Body of pancreas (tissue), 4 donors: ENCODE measurements around the gene TNFRSF9.

Source experiments
- POLR2A ChIP-seq, 3 donors: fragments of 450-650 bp; IDR thresholded peaks; one replicate each; pipeline ENCODE4 v1.6.1; 2016; ENCODE audit warnings: antibody characterized with exemption in 3 of 3, mild to moderate bottlenecking in 2 of 3
- TF ChIP-seq, protein P1 (sequence below), 7 experiments: fragments of 450-650 bp in 4 of 7; fragments of 200-600 bp in 3 of 7; sonication (generic) in 3 of 7; IDR thresholded peaks; one replicate each; pipeline ENCODE4 v1.5.1; 2016 to 2019; ENCODE audit warnings: antibody characterized with exemption in 7 of 7

DNA sequence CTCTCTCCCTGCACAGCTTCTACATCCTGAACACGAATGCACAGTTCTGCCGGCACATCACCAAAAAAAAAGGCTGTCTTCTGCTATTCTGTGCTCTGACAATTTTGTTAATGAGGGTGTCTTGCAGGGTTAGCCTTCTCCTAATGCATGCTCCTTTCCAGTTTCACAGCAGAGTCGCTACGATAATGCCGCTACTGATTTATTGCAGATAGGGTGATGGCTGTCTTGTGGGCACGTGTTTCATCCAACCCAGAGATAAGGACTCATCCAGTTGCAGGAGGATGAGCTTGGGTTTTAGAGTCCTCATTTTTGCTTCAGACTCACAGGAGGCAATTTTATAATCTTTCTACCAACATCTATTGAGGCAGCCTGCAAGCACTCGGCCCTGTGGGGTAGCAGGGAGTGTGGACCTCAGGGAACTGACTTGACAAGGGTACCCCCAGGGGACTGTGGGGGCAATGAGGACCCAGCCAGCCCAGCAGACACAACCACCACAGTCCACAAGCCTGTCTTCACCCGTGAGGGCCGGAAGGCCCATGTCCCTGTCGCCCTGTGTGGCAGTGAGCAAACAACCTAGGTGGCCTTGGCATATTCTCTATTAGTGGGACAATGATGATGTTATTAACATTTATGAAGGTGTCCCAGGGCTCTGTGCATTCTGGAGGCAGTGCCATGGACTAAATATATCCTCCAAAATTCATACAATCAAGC, 72.4 kb downstream of the TNFRSF9 start:
- TF ChIP-seq, protein P1, sequence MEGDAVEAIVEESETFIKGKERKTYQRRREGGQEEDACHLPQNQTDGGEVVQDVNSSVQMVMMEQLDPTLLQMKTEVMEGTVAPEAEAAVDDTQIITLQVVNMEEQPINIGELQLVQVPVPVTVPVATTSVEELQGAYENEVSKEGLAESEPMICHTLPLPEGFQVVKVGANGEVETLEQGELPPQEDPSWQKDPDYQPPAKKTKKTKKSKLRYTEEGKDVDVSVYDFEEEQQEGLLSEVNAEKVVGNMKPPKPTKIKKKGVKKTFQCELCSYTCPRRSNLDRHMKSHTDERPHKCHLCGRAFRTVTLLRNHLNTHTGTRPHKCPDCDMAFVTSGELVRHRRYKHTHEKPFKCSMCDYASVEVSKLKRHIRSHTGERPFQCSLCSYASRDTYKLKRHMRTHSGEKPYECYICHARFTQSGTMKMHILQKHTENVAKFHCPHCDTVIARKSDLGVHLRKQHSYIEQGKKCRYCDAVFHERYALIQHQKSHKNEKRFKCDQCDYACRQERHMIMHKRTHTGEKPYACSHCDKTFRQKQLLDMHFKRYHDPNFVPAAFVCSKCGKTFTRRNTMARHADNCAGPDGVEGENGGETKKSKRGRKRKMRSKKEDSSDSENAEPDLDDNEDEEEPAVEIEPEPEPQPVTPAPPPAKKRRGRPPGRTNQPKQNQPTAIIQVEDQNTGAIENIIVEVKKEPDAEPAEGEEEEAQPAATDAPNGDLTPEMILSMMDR (IDR thresholded peaks at IDR 0.05): no peak
- no peak for TF ChIP-seq POLR2A (IDR thresholded peaks at IDR 0.05)
